GM12864 (cell line): Measurements from ENCODE around the gene ACAD10.
"Not testable (repeated sequence)": the region's sequence is repeated elsewhere in the genome, so short reads cannot be mapped to it uniquely, and the experiment has no call there.

ENCODE experiments used
- DNase-seq: peaks from one replicate; pipeline ENCODE4 v3.0.0-alpha.2; 2011; ENCODE audit warnings: low read depth
- H3K4me3 ChIP-seq: 2 replicates; pipeline ENCODE4 v1.5.1; 2011; ENCODE audit warnings: mild to moderate bottlenecking, low read depth, low read length, control low read depth
- CTCF ChIP-seq: IDR thresholded peaks from 2 replicates; pipeline ENCODE4 v1.5.1; 2011; ENCODE audit warnings: low read depth, mild to moderate bottlenecking, moderate library complexity, low read length, control low read depth, inconsistent platforms; ENCODE audit errors: missing control alignments

The ACAD10 gene

GRCh38 chr12:111758120-111758561 lies 72.3 kb downstream of the ACAD10 start:
- TF ChIP-seq CTCF: no peak
- no peak overlapping the region for H3K4me3 ChIP-seq
- DNase-seq: no peak

- TF ChIP-seq CTCF: no peak
- no peak for DNase-seq
- no peak overlapping the region for H3K4me3 ChIP-seq
These were observed 73.4 kb downstream of the ACAD10 start for GRCh38 chr12:111759271-111759670.

GRCh38 chr12:111759991-111760390 lies 74.1 kb downstream of the ACAD10 start:
- DNase-seq: no peak
- TF ChIP-seq CTCF: no peak
- H3K4me3 ChIP-seq: no peak overlapping the region

- no peak overlapping the region for H3K4me3 ChIP-seq
- TF ChIP-seq CTCF: no peak
- DNase-seq: peak; percentile 83
These were observed 75.2 kb downstream of the ACAD10 start for GRCh38 chr12:111761099-111761498.

GRCh38 chr12:111761706-111762105 lies 75.9 kb downstream of the ACAD10 start:
- TF ChIP-seq CTCF: no peak
- no peak overlapping the region; the same call in 1 of the 2 replicates for H3K4me3 ChIP-seq
- no peak for DNase-seq

- not testable (repeated sequence) for H3K4me3 ChIP-seq, DNase-seq
These were observed 77.7 kb downstream of the ACAD10 start for GRCh38 chr12:111763552-111763951.

- no peak overlapping the region for H3K4me3 ChIP-seq
- TF ChIP-seq CTCF: no peak
- peak; percentile 70 for DNase-seq
These were observed 78.4 kb downstream of the ACAD10 start for GRCh38 chr12:111764120-111764821.
